ENCODE measurements around the gene RAPGEFL1. TPM values are rescaled to one million over a fixed set of nuclear protein-coding genes. Genes with fewer than 3 reads are reported as not detected.

Gene RAPGEFL1
- total and polyA plus RNA-seq, 2 of the 8 experiments (the other 6 are each of a cell fraction or from before 2014, with no cell fraction given), result 20.0 to 20.2 TPM

- Histone ChIP-seq H3K4ac (replicated peaks; ENCODE audit: insufficient read length, low read depth, low read length) (no peak overlapping the region), H3K4me3 (ENCODE audit: extremely low read depth in 1 of 4, insufficient read depth in 2 of 4, low read depth in 3 of 4, low read length in 4 of 4) (no peak overlapping the region), H3K9me3 (ENCODE audit: insufficient read depth in 2 of 2, low read depth in 1 of 2, low read length in 1 of 2) (no peaks in the 10 kb centered on the region), H3K4me1 (replicated peaks in 1 of 4; ENCODE audit: control insufficient read depth in 3 of 4, insufficient read depth in 4 of 4, low read length in 3 of 4) (peaks cover 0 to 4% (median 1%) of the 10 kb centered on the region in 4 experiments; a peak in 2 of 7 replicates), H3K36me3 (ENCODE audit: control insufficient read depth in 2 of 4, insufficient read depth in 4 of 4, low read length in 3 of 4) (peaks cover 8 to 61% (median 29%) of the 10 kb centered on the region in 4 experiments), H3K27me3 (replicated peaks in 1 of 4; ENCODE audit: control insufficient read depth in 3 of 4, extremely low read depth in 1 of 4, insufficient read depth in 3 of 4, low read length in 3 of 4) (no peaks in the 10 kb centered on the region), H2BK12ac (ENCODE audit: low read depth, low read length) (no peak overlapping the region), H2BK5ac (ENCODE audit: low read depth, low read length) (no peak overlapping the region), H2BK20ac (ENCODE audit: low read length) (no peak overlapping the region), H4K20me1 (replicated peaks in 1 of 2; ENCODE audit: control insufficient read depth in 1 of 2, insufficient read depth in 2 of 2, low read length in 2 of 2) (peaks cover 0 to 3% of the 10 kb centered on the region in 2 experiments), H4K91ac (replicated peaks; ENCODE audit: insufficient read length, low read length) (no peak overlapping the region), H2AK5ac (ENCODE audit: low read depth, low read length) (no peak overlapping the region), H3K79me1 (ENCODE audit: low read depth, low read length) (peaks cover 4% of the 10 kb centered on the region; the same call in 1 of the 2 replicates), H2BK120ac (replicated peaks; ENCODE audit: low read depth, low read length) (no peak overlapping the region), H3K18ac (ENCODE audit: extremely low read depth, low read length) (no peak overlapping the region), H3K23ac (ENCODE audit: insufficient read length) (no peak overlapping the region), H3K9ac (replicated peaks in 1 of 4; ENCODE audit: extremely low read depth in 1 of 4, low read depth in 3 of 4, low read length in 3 of 4) (no peak overlapping the region), H4K5ac (ENCODE audit: insufficient read length, low read depth, low read length) (no peak overlapping the region), H2BK15ac (ENCODE audit: low read length) (no peak overlapping the region), H3K14ac (ENCODE audit: insufficient read length) (no peak overlapping the region), H3K27ac (ENCODE audit: low read depth, low read length) (no peak overlapping the region), H3K23me2 (ENCODE audit: low read depth, low read length) (peaks cover 5% of the 10 kb centered on the region; the same call in 1 of the 2 replicates), H3K79me2 (ENCODE audit: control insufficient read depth in 1 of 2, insufficient read depth in 2 of 2, low read length in 2 of 2) (peaks cover 5 to 61% of the 10 kb centered on the region in 2 experiments), H3K4me2 (ENCODE audit: insufficient read depth in 1 of 2, low read depth in 2 of 2, low read length in 2 of 2) (no peak overlapping the region), H2AFZ (ENCODE audit: low read length) (no peak overlapping the region), H3K56ac (replicated peaks; ENCODE audit: insufficient read length, low read depth, low read length) (no peak overlapping the region), H4K8ac (ENCODE audit: extremely low read depth, insufficient read depth, low read length) (no peak overlapping the region)
- no peak for TF ChIP-seq HDAC2 (IDR thresholded peaks at IDR 0.05; ENCODE audit: borderline replicate concordance in 1 of 2, low read depth in 2 of 2, low read length in 2 of 2)
- TF ChIP-seq RBBP5 (IDR thresholded peaks at IDR 0.05; ENCODE audit: borderline replicate concordance, low read depth, low read length), result no peak
- no peak for TF ChIP-seq POLR2A (IDR thresholded peaks at IDR 0.05; ENCODE audit: control extremely low read depth in 1 of 2, low read depth in 2 of 2, low read length in 2 of 2)
- no peak for TF ChIP-seq SUZ12 (IDR thresholded peaks at IDR 0.05; ENCODE audit: low read length)
- CTCF ChIA-PET (ENCODE audit: partially characterized antibody), result interaction anchor here (0.7 kb wide), 1 partner anchor 23 kb away, joined by 3 read pairs; no protein-coding TSS in a partner anchor
- 90% methylated on average over 3 of the region's 3 CpGs; no CpG with 5 or more reads in 1 of the 2 experiments for WGBS, 2 experiments (ENCODE audit: extremely low coverage in 1 of 2, insufficient coverage in 1 of 2, insufficient read length in 1 of 2, insufficient replicate concordance in 2 of 2, low coverage in 1 of 2, low lambda C conversion rate in 2 of 2, missing lambda C conversion rate in 1 of 2)
- DNase-seq (ENCODE audit: low read depth in 1 of 2, low spot score in 2 of 2), result no peak
- POLR2A ChIA-PET (ENCODE audit: partially characterized antibody), result interaction anchor here (1.2 to 7.2 kb wide), 3 partner anchors 12 to 21 kb away, joined by 4 to 31 read pairs (median 4); no protein-coding TSS in a partner anchor
- no peak for FAIRE-seq
Observed at GRCh38 chr17:40145476-40145875, 31.8 kb upstream of the RAPGEFL1 start.

All from H1 (cell line).